Lower lobe of right lung (tissue), 2 donors: Measurements from ENCODE around the gene SHC3. TPM values are rescaled to one million over a fixed set of nuclear protein-coding genes. Genes with fewer than 3 reads are reported as not detected.

Experiments used
- ATAC-seq, 2 donors: fragments of 200-7000 bp; cut with Tn5 transposase; one replicate each; pipeline ENCODE4 v1.9.1; 2020 to 2022; ENCODE audit warnings: mild to moderate bottlenecking in 2 of 2, moderate library complexity in 2 of 2
- DNase-seq: peaks from one replicate; pipeline ENCODE4 v3.0.0-alpha.2; 2020
- H3K27ac ChIP-seq: fragments of 200-600 bp; one replicate; pipeline ENCODE4 v1.8.0; 2022
- H3K27me3 ChIP-seq: fragments of 200-600 bp; one replicate; pipeline ENCODE4 v1.8.0; 2022; ENCODE audit warnings: low read depth
- H3K36me3 ChIP-seq: fragments of 200-600 bp; one replicate; pipeline ENCODE4 v1.8.0; 2022; ENCODE audit warnings: mild to moderate bottlenecking
- H3K4me1 ChIP-seq: fragments of 200-600 bp; one replicate; pipeline ENCODE4 v1.8.0; 2022
- H3K4me3 ChIP-seq: fragments of 200-600 bp; one replicate; pipeline ENCODE4 v1.8.0; 2022; ENCODE audit warnings: mild to moderate bottlenecking
- H3K9me3 ChIP-seq: fragments of 200-600 bp; one replicate; pipeline ENCODE4 v1.8.0; 2022
- CTCF ChIP-seq: fragments of 200-600 bp; IDR thresholded peaks from one replicate; pipeline ENCODE4 v1.8.0; 2022; ENCODE audit warnings: antibody characterized with exemption, mild to moderate bottlenecking
- intact Hi-C: fragments of 100-400 bp; cut with DNase I; formaldehyde crosslinking; loops from one replicate; pipeline ENCODE4 v1.11.0; 2022
- total RNA-seq: library from RNA; stranded (reverse); fragmentation: NEBNext Ultra II Directional; extraction: Animal tissue kit (Norgen Biotek cat#: 25700); gene quantifications from one replicate; pipeline ENCODE4 v1.2.1, GENCODE V29; 2021
- donor health status: DM: no; HTN: yes; CAD: no; lungs with severe emphysema.

SHC3 gene
- total RNA-seq, 1 donor from 2014 or later = 13.2 TPM

DNA sequence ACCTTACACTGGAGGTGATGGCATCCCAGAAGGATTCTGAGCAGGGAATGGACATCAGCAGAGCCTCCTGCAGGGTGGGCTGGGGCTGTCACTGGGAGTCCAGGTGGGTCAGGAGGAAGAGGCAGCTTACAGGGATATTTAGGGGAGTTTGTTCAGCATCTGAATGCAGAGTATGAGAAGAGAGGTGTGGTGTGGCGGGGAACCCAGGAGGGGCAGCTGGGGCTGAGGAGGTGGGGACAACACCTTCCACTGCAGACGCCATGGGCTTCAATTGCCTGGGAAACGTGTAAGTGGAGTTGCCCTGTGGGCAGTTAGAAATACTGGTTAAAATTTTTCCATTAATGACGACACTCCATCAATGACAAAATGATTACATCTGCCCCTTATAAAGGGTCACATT is 153.9 kb downstream of the SHC3 start:
- ATAC-seq (no peak), DNase-seq (no peak)
- Histone ChIP-seq H3K27ac (peak overlapping the region; percentile 36), H3K9me3 (peaks cover 7% of the 10 kb centered on the region), H3K27me3 (no peaks in the 10 kb centered on the region), H3K4me1 (peaks cover 45% of the 10 kb centered on the region), H3K4me3 (no peak overlapping the region), H3K36me3 (no peaks in the 10 kb centered on the region)
- TF ChIP-seq CTCF = no peak
- intact Hi-C loops = no loop called here

- no peaks in the 10 kb centered on the region for H3K36me3 ChIP-seq
- no peaks in the 10 kb centered on the region for H3K27me3 ChIP-seq
- H3K4me1 ChIP-seq = peaks cover 45% of the 10 kb centered on the region
- DNase-seq (no peak), ATAC-seq (no peak)
- no peak for TF ChIP-seq CTCF
- no peak overlapping the region for H3K4me3 ChIP-seq
- intact Hi-C loops = no loop called here
- H3K27ac ChIP-seq = peak overlapping the region; percentile 86
- no peaks in the 10 kb centered on the region for H3K9me3 ChIP-seq
Observed at GRCh38 chr9:89023740-89024139, 154.9 kb downstream of the SHC3 start.

DNA sequence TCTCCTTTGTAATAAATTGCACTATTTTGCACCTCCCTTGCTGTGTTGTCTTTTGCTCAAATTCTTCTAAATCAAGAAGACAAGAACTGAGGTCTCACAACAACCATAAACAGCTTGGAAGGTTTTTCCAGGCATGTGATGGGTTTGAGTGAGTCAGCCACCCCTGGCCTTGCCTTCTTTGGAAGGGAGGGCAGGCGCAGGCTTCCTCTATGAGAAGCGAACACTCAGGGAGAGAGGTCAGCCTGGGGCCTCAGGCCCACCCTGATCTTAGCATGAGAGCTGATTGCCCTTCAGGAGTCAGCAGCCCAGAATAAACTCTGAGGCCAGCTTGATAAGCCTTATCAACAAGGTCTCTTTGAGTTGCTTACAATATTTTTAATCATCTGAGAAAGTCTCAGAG is 155.7 kb downstream of the SHC3 start:
- Histone ChIP-seq H3K27ac (peak overlapping the region; percentile 86), H3K36me3 (no peaks in the 10 kb centered on the region), H3K4me1 (peaks cover 45% of the 10 kb centered on the region), H3K9me3 (no peaks in the 10 kb centered on the region), H3K4me3 (no peak overlapping the region), H3K27me3 (no peaks in the 10 kb centered on the region)
- DNase-seq (peak; percentile 61), ATAC-seq (peak; percentile 45 to 68)
- no peak for TF ChIP-seq CTCF
- intact Hi-C loops = no loop called here

- Histone ChIP-seq H3K9me3 (no peaks in the 10 kb centered on the region), H3K4me3 (no peak overlapping the region), H3K27me3 (no peaks in the 10 kb centered on the region), H3K36me3 (no peaks in the 10 kb centered on the region), H3K4me1 (peaks cover 45% of the 10 kb centered on the region), H3K27ac (peak overlapping the region; percentile 86)
- intact Hi-C loops = no loop called here
- peak; percentile 95 for ATAC-seq
- no peak for TF ChIP-seq CTCF
- DNase-seq = peak; percentile 91
Observed at GRCh38 chr9:89022001-89022759, 156.4 kb downstream of the SHC3 start.

DNA sequence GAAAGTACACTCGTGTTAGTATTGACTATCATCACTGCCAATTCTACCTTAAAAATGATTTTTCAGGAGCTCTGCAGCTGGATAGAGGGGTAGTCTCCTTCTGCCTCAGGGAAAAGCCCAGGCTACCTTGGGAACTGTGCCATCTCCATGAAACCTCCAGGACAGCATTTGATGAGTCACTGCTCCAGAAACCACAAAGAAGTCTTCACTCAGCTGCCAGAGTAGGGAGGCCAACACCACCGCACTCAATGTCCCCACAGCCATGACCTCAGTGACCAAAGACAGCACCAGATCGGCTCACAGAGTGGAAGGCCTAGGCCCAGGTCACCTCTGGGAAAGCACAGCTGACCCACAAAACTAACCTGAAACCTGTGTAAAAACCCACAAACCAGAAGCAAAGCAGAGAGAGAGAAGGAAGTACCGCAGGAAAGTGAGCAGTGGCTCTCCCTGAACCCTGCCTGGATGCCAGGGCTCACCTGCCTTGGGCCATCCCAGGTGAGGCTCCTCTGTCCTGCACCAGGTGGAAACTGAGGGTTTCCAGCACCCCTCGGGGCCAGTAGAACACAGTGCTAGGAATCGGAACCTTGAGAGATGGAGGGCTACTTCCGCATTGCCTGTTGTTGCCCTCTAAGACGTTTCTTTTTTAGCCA is 157.3 kb downstream of the SHC3 start:
- intact Hi-C loops = no loop called here
- Histone ChIP-seq H3K27ac (peak overlapping the region; percentile 86), H3K9me3 (no peaks in the 10 kb centered on the region), H3K36me3 (no peaks in the 10 kb centered on the region), H3K4me3 (no peak overlapping the region), H3K27me3 (no peaks in the 10 kb centered on the region), H3K4me1 (peaks cover 39% of the 10 kb centered on the region)
- ATAC-seq (peak; percentile 58 to 60), DNase-seq (no peak)
- no peak for TF ChIP-seq CTCF
